Measurements from ENCODE around the gene KCTD18.

GRCh38 chr2:200453142-200453852 lies 56.6 kb downstream of the KCTD18 start:
- TF ChIP-seq POLR2AphosphoS5 (IDR thresholded peaks at IDR 0.05; ENCODE audit: low read depth, low read length) (no peak), POLR2A (IDR thresholded peaks at IDR 0.05; ENCODE audit: low read depth, low read length) (no peak)

Data from GM12892 (cell line).